Right cardiac atrium (tissue), 5 donors: Measurements from ENCODE around the gene SH3RF2. TPM values are rescaled to one million over a fixed set of nuclear protein-coding genes. Genes with fewer than 3 reads are reported as not detected.
A peak's percentile ranks its signal among the peaks of the same experiment; 100 is the strongest.

ENCODE experiments used
- ATAC-seq, 2 donors: fragments of 200-7000 bp; cut with Tn5 transposase; one replicate each; pipeline versions ENCODE4 v1.8.0 to v1.9.1; 2020; ENCODE audit warnings: moderate library complexity in 2 of 2, mild to moderate bottlenecking in 1 of 2
- DNase-seq, 3 donors: peaks; one replicate each; pipeline ENCODE4 v3.0.0-alpha.2; 2020
- H3K27ac ChIP-seq: one replicate; pipeline ENCODE4 v1.5.1; 2013; ENCODE audit warnings: mild to moderate bottlenecking, low read length, control low read depth, moderate library complexity
- H3K27me3 ChIP-seq: one replicate; pipeline ENCODE4 v1.6.1; 2013; ENCODE audit not compliant: control insufficient read depth, insufficient read depth
- H3K4me1 ChIP-seq: one replicate; pipeline ENCODE4 v1.6.1; 2013; ENCODE audit warnings: low read length; ENCODE audit not compliant: control insufficient read depth, insufficient read depth
- H3K4me3 ChIP-seq: one replicate; pipeline ENCODE4 v1.5.1; 2013; ENCODE audit warnings: low read length, control low read depth
- H3K9me3 ChIP-seq: one replicate; pipeline ENCODE4 v1.6.1; 2013; ENCODE audit warnings: low read length; ENCODE audit not compliant: control insufficient read depth
- WGBS: extraction: QIAGEN DNeasy Blood & Tissue Kit; methylation state at CpG from one replicate; pipeline ENCODE4 v1.1.7; 2013; 5-methylcytosine and 5-hydroxymethylcytosine counted together
- intact Hi-C, 4 donors: fragments of 100-400 bp; cut with DNase I; formaldehyde crosslinking; loops; one replicate each; pipeline versions ENCODE4 v1.11.0 to v1.14.0; 2022 to 2023
- polyA plus RNA-seq: library from polyadenylated mRNA; stranded (reverse); fragments of 200-250 nt; gene quantifications from one replicate; pipeline ENCODE4 v1.2.3, GENCODE V29; 2013
- total RNA-seq, 4 donors: library from RNA; stranded (reverse); fragmentation: NEBNext Ultra II Directional; extraction: Animal tissue kit (Norgen Biotek cat#: 25700); gene quantifications; one replicate each; pipeline ENCODE4 v1.2.1, GENCODE V29; 2021
- donor health status: healthy with polysubstance abuse.
- donor health status: DM: no; HTN: yes; CAD: no.
- donor health status: DM: no; HTN: no; CAD: no.
- donor health status: DM: no; HTN: yes; CAD: no; lungs with severe emphysema.
- donor health status: DM: yes; HTN: yes; CAD: no.

Gene SH3RF2
- total and polyA plus RNA-seq, 5 donors, result 84.0 to 354 (median 151) TPM

DNA sequence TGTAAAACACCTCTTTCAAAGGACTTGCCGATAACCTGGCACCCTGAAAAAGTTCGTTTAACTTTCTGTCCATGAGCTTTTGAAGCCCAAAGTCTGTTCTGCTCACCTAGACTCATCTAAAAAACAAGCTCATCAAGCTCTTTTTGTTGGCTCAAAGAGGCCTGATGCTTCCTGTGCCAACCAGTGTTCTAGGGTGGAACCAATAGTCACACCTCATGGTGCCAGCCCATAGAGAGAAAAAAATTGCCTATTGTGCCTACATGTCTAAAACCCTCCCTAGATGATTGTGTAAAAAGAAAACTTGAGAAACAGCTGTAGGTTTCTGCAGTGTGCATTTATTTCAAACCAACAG is 4.7 kb downstream of the SH3RF2 start:
- WGBS, result 84% methylated on average over 2 of the region's 2 CpGs
- no peak overlapping the region for H3K27ac ChIP-seq
- H3K27me3 ChIP-seq, result no peaks in the 10 kb centered on the region
- no peak overlapping the region for H3K4me3 ChIP-seq
- ATAC-seq (no peak), DNase-seq (no peak)
- no peaks in the 10 kb centered on the region for H3K9me3 ChIP-seq
- intact Hi-C loops, result no loop called here
- peaks cover 8% of the 10 kb centered on the region for H3K4me1 ChIP-seq

DNA sequence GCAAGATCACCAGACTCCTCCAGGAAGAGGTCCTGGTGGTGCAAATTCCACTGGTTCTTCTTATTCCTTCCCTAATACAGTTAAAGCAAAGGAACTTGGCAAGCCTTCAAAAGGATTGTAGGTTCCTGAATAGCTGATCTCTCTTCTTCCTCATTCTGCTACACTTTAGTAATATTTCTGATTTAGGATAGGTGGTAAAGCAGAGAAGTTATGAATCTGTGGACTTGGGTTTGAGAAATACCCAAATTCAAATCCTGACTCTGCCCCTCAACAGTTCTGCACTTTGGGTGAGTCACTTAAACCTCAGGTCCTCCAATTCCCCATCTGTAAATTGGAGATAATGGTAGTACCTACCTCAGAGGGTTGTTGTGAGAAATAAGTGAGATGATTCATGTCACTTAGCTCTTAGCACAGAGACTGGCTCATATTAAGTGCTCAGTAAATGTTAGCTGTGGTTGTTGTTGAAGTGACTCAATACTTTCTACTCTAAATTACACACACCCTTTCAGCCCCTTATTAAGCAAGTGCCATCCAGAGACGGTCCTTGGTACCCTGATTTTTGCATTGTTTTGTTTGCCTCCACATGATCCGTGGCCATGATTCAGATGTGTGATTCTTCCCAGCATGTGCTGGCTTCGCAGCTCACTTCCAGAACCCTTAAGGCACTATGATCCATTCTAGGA is 5.2 kb downstream of the SH3RF2 start:
- H3K9me3 ChIP-seq, result no peaks in the 10 kb centered on the region
- WGBS, result 82% methylated on average over 3 of the region's 3 CpGs
- no peak overlapping the region for H3K4me3 ChIP-seq
- H3K4me1 ChIP-seq, result peaks cover 8% of the 10 kb centered on the region
- no peak overlapping the region for H3K27ac ChIP-seq
- no peaks in the 10 kb centered on the region for H3K27me3 ChIP-seq
- intact Hi-C loops, result no loop called here
- ATAC-seq (no peak), DNase-seq (no peak)

DNA sequence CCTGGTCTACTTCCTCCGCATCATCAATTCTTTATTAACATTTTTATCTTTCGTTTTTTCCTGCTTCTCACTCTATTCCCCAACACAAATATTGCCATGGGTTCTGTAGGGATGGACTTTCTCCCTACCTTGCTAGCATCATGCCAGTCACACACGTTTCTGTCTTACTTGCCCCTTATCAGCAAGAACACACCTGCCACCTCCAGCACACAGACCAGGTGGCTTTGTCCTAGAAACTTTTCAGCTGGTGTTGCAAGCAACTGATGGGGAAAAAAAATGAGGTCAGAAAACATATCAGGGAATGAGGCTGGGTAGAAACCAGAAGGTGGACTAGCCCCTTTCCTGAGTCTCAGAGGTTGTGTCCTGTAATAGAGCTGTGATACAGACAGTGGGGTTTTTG is 5.8 kb downstream of the SH3RF2 start:
- H3K27ac ChIP-seq, result no peak overlapping the region
- no peak for ATAC-seq
- H3K4me1 ChIP-seq, result peaks cover 8% of the 10 kb centered on the region
- no peak overlapping the region for H3K4me3 ChIP-seq
- no peaks in the 10 kb centered on the region for H3K9me3 ChIP-seq
- intact Hi-C loops, result no loop called here
- DNase-seq, result no peak
- no peaks in the 10 kb centered on the region for H3K27me3 ChIP-seq
- WGBS, result 66% methylated on average over 3 of the region's 3 CpGs

GRCh38 chr5:145942749-145943148 is 6.4 kb downstream of the SH3RF2 start:
- H3K9me3 ChIP-seq, result no peaks in the 10 kb centered on the region
- peaks cover 8% of the 10 kb centered on the region for H3K4me1 ChIP-seq
- no peak overlapping the region for H3K27ac ChIP-seq
- ATAC-seq (no peak), DNase-seq (no peak)
- H3K27me3 ChIP-seq, result no peaks in the 10 kb centered on the region
- H3K4me3 ChIP-seq, result no peak overlapping the region
- intact Hi-C loops, result no loop called here

DNA sequence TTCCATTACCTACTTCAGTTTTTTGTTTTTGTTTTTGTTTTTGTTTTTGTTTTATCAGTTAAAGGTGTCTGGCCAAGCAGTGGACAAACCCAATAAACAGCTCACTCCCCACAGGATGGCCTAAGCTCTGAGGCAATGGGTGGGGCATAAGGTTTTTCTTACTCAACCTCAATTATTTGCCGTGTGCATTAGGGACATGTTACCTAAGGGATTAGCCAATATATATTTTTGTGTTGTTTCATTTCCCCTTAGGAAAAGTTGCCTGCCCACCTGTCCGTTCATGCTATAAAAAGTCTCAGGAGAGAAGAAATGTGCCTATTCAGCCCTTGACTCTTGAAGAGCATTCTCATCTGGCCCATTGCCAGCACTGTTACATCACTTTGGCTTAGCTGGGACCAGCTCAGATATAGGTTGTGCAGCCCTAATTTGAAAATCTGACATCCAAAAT is 7.3 kb downstream of the SH3RF2 start:
- DNase-seq (peak in 1 of 3 donors; percentile 15), ATAC-seq (no peak)
- Histone ChIP-seq H3K4me1 (peaks cover 8% of the 10 kb centered on the region), H3K27me3 (no peaks in the 10 kb centered on the region), H3K9me3 (no peaks in the 10 kb centered on the region), H3K27ac (no peak overlapping the region), H3K4me3 (no peak overlapping the region)
- intact Hi-C loops, result no loop called here
- WGBS, result 38% methylated on average over 2 of the region's 2 CpGs

- DNase-seq (no peak), ATAC-seq (no peak)
- Histone ChIP-seq H3K4me1 (peaks cover 5% of the 10 kb centered on the region), H3K9me3 (no peaks in the 10 kb centered on the region), H3K4me3 (no peak overlapping the region), H3K27ac (no peak overlapping the region), H3K27me3 (no peaks in the 10 kb centered on the region)
- intact Hi-C loops, result no loop called here
- WGBS, result 71% methylated on average over 3 of the region's 3 CpGs
These were observed 8.0 kb downstream of the SH3RF2 start for GRCh38 chr5:145944328-145944727.

DNA sequence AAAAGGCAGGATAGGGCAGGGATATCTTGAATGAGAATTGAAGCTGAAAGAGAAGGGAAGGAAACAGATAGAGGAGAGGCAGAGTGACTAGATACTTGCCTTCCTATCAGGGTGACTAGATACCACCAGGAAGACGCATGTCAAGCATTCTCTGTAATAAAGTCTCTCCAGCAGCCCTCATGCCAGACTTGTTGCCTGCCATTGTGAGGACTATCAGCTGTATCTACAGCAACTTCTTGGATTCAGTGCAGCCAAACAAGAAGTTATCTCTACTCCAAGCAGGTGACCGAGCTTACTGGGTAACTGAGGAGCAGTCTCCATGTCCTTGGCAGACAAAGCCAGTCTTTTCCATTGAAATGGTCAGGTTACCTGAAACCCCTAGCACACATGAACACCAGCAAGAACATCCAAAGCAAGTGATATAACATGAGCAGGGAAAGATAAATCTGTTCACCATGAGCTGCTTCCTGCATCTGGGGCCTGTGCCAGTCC is 9.3 kb downstream of the SH3RF2 start:
- Histone ChIP-seq H3K4me1 (peaks cover 5% of the 10 kb centered on the region), H3K4me3 (no peak overlapping the region), H3K27me3 (no peaks in the 10 kb centered on the region), H3K27ac (peak overlapping the region; percentile 85), H3K9me3 (no peaks in the 10 kb centered on the region)
- intact Hi-C loops, result no loop called here
- no peak for DNase-seq
- peak in 1 of 2 donors; percentile 4 for ATAC-seq
- WGBS, result 44% methylated on average over 2 of the region's 2 CpGs

GRCh38 chr5:145946112-145946861 is 9.9 kb downstream of the SH3RF2 start:
- ATAC-seq, result peak; percentile 76 to 80
- Histone ChIP-seq H3K9me3 (no peaks in the 10 kb centered on the region), H3K27ac (peak overlapping the region; percentile 85), H3K4me1 (peaks cover 5% of the 10 kb centered on the region), H3K27me3 (no peaks in the 10 kb centered on the region), H3K4me3 (no peak overlapping the region)
- intact Hi-C loops, result no loop called here
- DNase-seq, result peak in 1 of 3 donors; percentile 45
- WGBS, result 55% methylated on average over 4 of the region's 4 CpGs

- intact Hi-C loops, result no loop called here
- H3K4me1 ChIP-seq, result peaks cover 5% of the 10 kb centered on the region
- no peak overlapping the region for H3K27ac ChIP-seq
- ATAC-seq (no peak), DNase-seq (no peak)
- no peaks in the 10 kb centered on the region for H3K27me3 ChIP-seq
- no peaks in the 10 kb centered on the region for H3K9me3 ChIP-seq
- H3K4me3 ChIP-seq, result no peak overlapping the region
These were observed 11.2 kb downstream of the SH3RF2 start for GRCh38 chr5:145947581-145947980.

GRCh38 chr5:145948047-145948446 is 11.7 kb downstream of the SH3RF2 start:
- no peaks in the 10 kb centered on the region for H3K9me3 ChIP-seq
- peaks cover 5% of the 10 kb centered on the region for H3K4me1 ChIP-seq
- intact Hi-C loops, result no loop called here
- no peak for ATAC-seq
- WGBS, result over 99% methylated on average over 3 of the region's 3 CpGs
- H3K27ac ChIP-seq, result no peak overlapping the region
- no peak for DNase-seq
- no peaks in the 10 kb centered on the region for H3K27me3 ChIP-seq
- H3K4me3 ChIP-seq, result no peak overlapping the region

GRCh38 chr5:145948921-145949320 is 12.5 kb downstream of the SH3RF2 start:
- Histone ChIP-seq H3K27ac (no peak overlapping the region), H3K4me1 (peaks cover 5% of the 10 kb centered on the region), H3K4me3 (no peak overlapping the region), H3K9me3 (no peaks in the 10 kb centered on the region), H3K27me3 (no peaks in the 10 kb centered on the region)
- ATAC-seq, result no peak
- 70% methylated on average over 6 of the region's 6 CpGs for WGBS
- intact Hi-C loops, result no loop called here
- no peak for DNase-seq
